IPS-20b (cell line): ENCODE data around the gene GDF10.

ENCODE experiments used
- H3K27ac ChIP-seq: one replicate; pipeline ENCODE4 v1.5.1; 2013; ENCODE audit warnings: low read length
- H3K27me3 ChIP-seq: 2 replicates; pipeline ENCODE4 v1.6.1; 2013; ENCODE audit warnings: mild to moderate bottlenecking, low read length, inconsistent platforms; ENCODE audit not compliant: insufficient read depth
- H3K36me3 ChIP-seq: 2 replicates; pipeline ENCODE4 v1.6.1; 2013; ENCODE audit warnings: low read depth, mild to moderate bottlenecking, inconsistent platforms, low read length, moderate library complexity; ENCODE audit not compliant: insufficient read depth
- H3K4me1 ChIP-seq: 2 replicates; pipeline ENCODE4 v1.6.1; 2013; ENCODE audit warnings: mild to moderate bottlenecking, control low read depth, inconsistent platforms, low read length, moderate library complexity; ENCODE audit not compliant: insufficient read depth
- H3K4me3 ChIP-seq: 2 replicates; pipeline ENCODE4 v1.5.1; 2013; ENCODE audit warnings: mild to moderate bottlenecking, low read length, inconsistent platforms
- H3K9ac ChIP-seq: 2 replicates; pipeline ENCODE4 v1.6.1; 2013; ENCODE audit warnings: low read depth, mild to moderate bottlenecking, inconsistent platforms, low read length, moderate library complexity
- H3K9me3 ChIP-seq: 2 replicates; pipeline ENCODE4 v1.6.1; 2013; ENCODE audit warnings: mild to moderate bottlenecking, low read depth, low read length, inconsistent platforms; ENCODE audit not compliant: insufficient read depth

Gene GDF10

GRCh38 chr10:47310090-47310505 lies 10.1 kb downstream of the GDF10 start:
- no peaks in the 10 kb centered on the region for H3K36me3 ChIP-seq
- H3K9me3 ChIP-seq = no peaks in the 10 kb centered on the region
- no peaks in the 10 kb centered on the region for H3K4me1 ChIP-seq
- H3K27me3 ChIP-seq = peaks cover 6% of the 10 kb centered on the region; the same call in 1 of the 2 replicates
- no peak overlapping the region for H3K9ac ChIP-seq
- no peak overlapping the region for H3K4me3 ChIP-seq
- H3K27ac ChIP-seq = no peak overlapping the region

- Histone ChIP-seq H3K9ac (no peak overlapping the region), H3K4me3 (no peak overlapping the region), H3K9me3 (no peaks in the 10 kb centered on the region), H3K27ac (no peak overlapping the region), H3K36me3 (no peaks in the 10 kb centered on the region), H3K4me1 (no peaks in the 10 kb centered on the region), H3K27me3 (peaks cover 6% of the 10 kb centered on the region; the same call in 1 of the 2 replicates)
These were observed 11.4 kb downstream of the GDF10 start for GRCh38 chr10:47311193-47311931.

GRCh38 chr10:47311932-47312662 lies 12.1 kb downstream of the GDF10 start:
- Histone ChIP-seq H3K4me3 (no peak overlapping the region), H3K9ac (no peak overlapping the region), H3K36me3 (no peaks in the 10 kb centered on the region), H3K27me3 (peaks cover 6% of the 10 kb centered on the region; the same call in 1 of the 2 replicates), H3K9me3 (no peaks in the 10 kb centered on the region), H3K4me1 (no peaks in the 10 kb centered on the region), H3K27ac (no peak overlapping the region)

GRCh38 chr10:47312663-47312995 lies 12.6 kb downstream of the GDF10 start:
- Histone ChIP-seq H3K4me3 (no peak overlapping the region), H3K9ac (no peak overlapping the region), H3K27ac (no peak overlapping the region), H3K9me3 (no peaks in the 10 kb centered on the region), H3K4me1 (no peaks in the 10 kb centered on the region), H3K36me3 (no peaks in the 10 kb centered on the region), H3K27me3 (peaks cover 6% of the 10 kb centered on the region; the same call in 1 of the 2 replicates)

GRCh38 chr10:47314416-47314970 lies 14.5 kb downstream of the GDF10 start:
- Histone ChIP-seq H3K9ac (no peak overlapping the region), H3K4me3 (no peak overlapping the region), H3K27me3 (peaks cover 6% of the 10 kb centered on the region; the same call in 1 of the 2 replicates), H3K36me3 (no peaks in the 10 kb centered on the region), H3K9me3 (no peaks in the 10 kb centered on the region; the same call in 1 of the 2 replicates), H3K27ac (no peak overlapping the region), H3K4me1 (no peaks in the 10 kb centered on the region)

GRCh38 chr10:47315421-47315820 lies 15.4 kb downstream of the GDF10 start:
- Histone ChIP-seq H3K36me3 (no peaks in the 10 kb centered on the region), H3K27ac (no peak overlapping the region), H3K9me3 (no peaks in the 10 kb centered on the region; the same call in 1 of the 2 replicates), H3K27me3 (peaks cover 6% of the 10 kb centered on the region; the same call in 1 of the 2 replicates), H3K4me3 (no peak overlapping the region), H3K9ac (no peak overlapping the region), H3K4me1 (no peaks in the 10 kb centered on the region)

- H3K9ac ChIP-seq = no peak overlapping the region
- peaks cover 6% of the 10 kb centered on the region; the same call in 1 of the 2 replicates for H3K27me3 ChIP-seq
- no peaks in the 10 kb centered on the region; the same call in 1 of the 2 replicates for H3K9me3 ChIP-seq
- no peaks in the 10 kb centered on the region for H3K4me1 ChIP-seq
- H3K4me3 ChIP-seq = no peak overlapping the region
- H3K27ac ChIP-seq = no peak overlapping the region
- no peaks in the 10 kb centered on the region for H3K36me3 ChIP-seq
These were observed 16.1 kb downstream of the GDF10 start for GRCh38 chr10:47316131-47316530.

GRCh38 chr10:47317251-47317650 lies 17.3 kb downstream of the GDF10 start:
- Histone ChIP-seq H3K9ac (no peak overlapping the region), H3K27ac (no peak overlapping the region), H3K27me3 (no peaks in the 10 kb centered on the region), H3K4me3 (no peak overlapping the region), H3K9me3 (no peaks in the 10 kb centered on the region; the same call in 1 of the 2 replicates), H3K4me1 (no peaks in the 10 kb centered on the region), H3K36me3 (no peaks in the 10 kb centered on the region)

- Histone ChIP-seq H3K9ac (no peak overlapping the region), H3K4me1 (no peaks in the 10 kb centered on the region), H3K27me3 (no peaks in the 10 kb centered on the region), H3K36me3 (no peaks in the 10 kb centered on the region), H3K27ac (no peak overlapping the region), H3K4me3 (no peak overlapping the region), H3K9me3 (no peaks in the 10 kb centered on the region; the same call in 1 of the 2 replicates)
These were observed 18.7 kb downstream of the GDF10 start for GRCh38 chr10:47318706-47319105.

- Histone ChIP-seq H3K36me3 (no peaks in the 10 kb centered on the region), H3K27ac (no peak overlapping the region), H3K4me3 (no peak overlapping the region), H3K9me3 (no peaks in the 10 kb centered on the region; the same call in 1 of the 2 replicates), H3K27me3 (no peaks in the 10 kb centered on the region), H3K4me1 (no peaks in the 10 kb centered on the region), H3K9ac (no peak overlapping the region)
These were observed 19.8 kb downstream of the GDF10 start for GRCh38 chr10:47319784-47320183.

GRCh38 chr10:47320812-47321211 lies 20.8 kb downstream of the GDF10 start:
- Histone ChIP-seq H3K9ac (no peak overlapping the region), H3K4me3 (no peak overlapping the region), H3K27me3 (no peaks in the 10 kb centered on the region), H3K27ac (no peak overlapping the region), H3K4me1 (no peaks in the 10 kb centered on the region), H3K9me3 (no peaks in the 10 kb centered on the region; the same call in 1 of the 2 replicates), H3K36me3 (no peaks in the 10 kb centered on the region)
